Measurements from ENCODE around the gene EIF4G2.

EIF4G2 gene

DNA sequence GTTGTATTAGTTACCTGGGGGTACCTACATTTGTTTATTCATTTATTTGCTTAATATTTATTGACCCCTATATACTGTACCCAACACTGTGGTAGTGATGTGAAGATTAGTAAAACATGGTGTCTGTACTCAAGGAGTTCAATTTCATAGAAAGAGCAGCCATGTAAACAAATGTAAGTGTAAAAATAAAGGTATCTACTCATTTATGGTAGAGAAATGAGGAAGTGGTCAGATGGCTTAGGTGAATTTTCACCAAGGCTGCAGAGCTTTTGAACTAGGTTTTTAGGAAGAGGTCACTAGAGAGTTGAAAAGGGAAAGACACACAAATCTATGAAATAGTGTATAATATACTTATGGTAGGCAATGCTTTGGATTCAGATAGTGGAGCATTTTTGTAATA, 46.5 kb downstream of the EIF4G2 start:
- Histone ChIP-seq H3K27ac (ENCODE audit: extremely low read depth, low read depth, low read length) (no peak overlapping the region), H3K36me3 (ENCODE audit: control insufficient read depth in 2 of 2, insufficient read depth in 1 of 2, low read length in 2 of 2) (peaks cover 7 to 78% of the 10 kb centered on the region in 2 experiments), H3K4me1 (ENCODE audit: control insufficient read depth, insufficient read depth, low read length) (no peaks in the 10 kb centered on the region), H3K4me3 (ENCODE audit: low read depth, low read length) (no peak overlapping the region), H3K9me3 (ENCODE audit: control insufficient read depth, insufficient read depth, low read depth, low read length) (no peaks in the 10 kb centered on the region)
- ChIA-PET POLR2A (no interaction called here), CTCF (interaction anchor here (0.7 to 7.5 kb wide), 2 partner anchors 9 to 1520 kb away, joined by 3 to 54 read pairs; no protein-coding TSS in a partner anchor)
- TF ChIP-seq ZNF76 (tag by site-specific recombination; IDR thresholded peaks at IDR 0.05; ENCODE audit: borderline replicate concordance, low read depth) (no peak), ZNF423 (tag by site-specific recombination; IDR thresholded peaks at IDR 0.05) (no peak), ZNF488 (tag by site-specific recombination; IDR thresholded peaks at IDR 0.05) (no peak), ZNF664 (tag by site-specific recombination; IDR thresholded peaks at IDR 0.05) (no peak), ZNF274 (IDR thresholded peaks at IDR 0.05; ENCODE audit: low read length) (no peak), ZNF274 (tag by site-specific recombination; IDR thresholded peaks at IDR 0.05; ENCODE audit: borderline replicate concordance) (no peak), ZNF529 (tag by site-specific recombination; IDR thresholded peaks at IDR 0.05; ENCODE audit: insufficient replicate concordance) (no peak)

DNA sequence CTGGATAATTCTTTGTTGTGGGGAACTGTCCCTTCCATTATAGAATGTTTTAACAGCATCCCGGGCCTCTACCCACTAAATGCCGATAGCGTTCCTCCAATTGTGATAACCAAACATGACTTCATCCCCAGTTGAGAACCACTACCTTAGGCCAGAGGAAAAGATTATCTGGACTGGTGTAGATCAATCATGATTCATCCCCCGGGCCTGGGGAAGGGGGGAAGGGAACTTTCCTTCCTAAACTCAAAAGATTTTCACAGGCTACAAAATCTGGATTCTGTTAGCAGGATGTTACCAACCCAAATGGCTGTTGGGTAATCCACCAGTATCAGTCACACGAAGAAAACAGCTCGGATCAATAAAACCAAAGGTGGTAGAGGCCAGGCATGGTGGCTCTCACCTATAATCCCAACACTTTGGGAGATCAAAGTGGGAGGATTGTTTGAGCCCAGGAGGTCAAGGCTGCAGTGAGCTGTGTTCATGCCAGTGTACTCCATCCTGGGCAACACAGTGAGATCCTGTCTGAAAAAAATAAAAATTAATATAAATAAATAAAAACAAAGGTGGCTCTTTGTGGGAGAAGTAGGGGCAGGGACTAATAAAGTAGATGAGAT, 47.5 kb downstream of the EIF4G2 start:
- Histone ChIP-seq H3K36me3 (ENCODE audit: control insufficient read depth in 2 of 2, insufficient read depth in 1 of 2, low read length in 2 of 2) (peaks cover 16 to 87% of the 10 kb centered on the region in 2 experiments), H3K9me3 (ENCODE audit: control insufficient read depth, insufficient read depth, low read depth, low read length) (no peaks in the 10 kb centered on the region), H3K4me1 (ENCODE audit: control insufficient read depth, insufficient read depth, low read length) (no peaks in the 10 kb centered on the region), H3K27ac (ENCODE audit: extremely low read depth, low read depth, low read length) (no peak overlapping the region), H3K4me3 (ENCODE audit: low read depth, low read length) (no peak overlapping the region)
- TF ChIP-seq ZNF311 (tag by site-specific recombination; IDR thresholded peaks at IDR 0.05; ENCODE audit: borderline replicate concordance) (no peak), FEZF1 (tag by site-specific recombination; IDR thresholded peaks at IDR 0.05) (no peak), ELK4 (IDR thresholded peaks at IDR 0.05; ENCODE audit: borderline replicate concordance, low read depth, low read length) (no peak), ZFHX2 (tag by site-specific recombination; conservative IDR thresholded peaks at IDR 0.05) (no peak), ZNF488 (tag by site-specific recombination; IDR thresholded peaks at IDR 0.05) (no peak), ZNF548 (tag by site-specific recombination; IDR thresholded peaks at IDR 0.05) (no peak), ZNF354C (tag by site-specific recombination; IDR thresholded peaks at IDR 0.05; ENCODE audit: borderline replicate concordance, low read depth) (no peak), ZNF791 (tag by site-specific recombination; IDR thresholded peaks at IDR 0.05) (no peak), ZNF146 (tag by site-specific recombination; IDR thresholded peaks at IDR 0.05) (no peak), ZNF624 (tag by site-specific recombination; IDR thresholded peaks at IDR 0.05) (no peak), ZNF404 (tag by site-specific recombination; IDR thresholded peaks at IDR 0.05) (no peak), SCRT1 (tag by site-specific recombination; IDR thresholded peaks at IDR 0.05; ENCODE audit: borderline replicate concordance) (no peak), HOXA7 (CRISPR knock-in tag; IDR thresholded peaks at IDR 0.05; ENCODE audit: borderline replicate concordance) (no peak)
- TF ChIP-seq, protein P1, sequence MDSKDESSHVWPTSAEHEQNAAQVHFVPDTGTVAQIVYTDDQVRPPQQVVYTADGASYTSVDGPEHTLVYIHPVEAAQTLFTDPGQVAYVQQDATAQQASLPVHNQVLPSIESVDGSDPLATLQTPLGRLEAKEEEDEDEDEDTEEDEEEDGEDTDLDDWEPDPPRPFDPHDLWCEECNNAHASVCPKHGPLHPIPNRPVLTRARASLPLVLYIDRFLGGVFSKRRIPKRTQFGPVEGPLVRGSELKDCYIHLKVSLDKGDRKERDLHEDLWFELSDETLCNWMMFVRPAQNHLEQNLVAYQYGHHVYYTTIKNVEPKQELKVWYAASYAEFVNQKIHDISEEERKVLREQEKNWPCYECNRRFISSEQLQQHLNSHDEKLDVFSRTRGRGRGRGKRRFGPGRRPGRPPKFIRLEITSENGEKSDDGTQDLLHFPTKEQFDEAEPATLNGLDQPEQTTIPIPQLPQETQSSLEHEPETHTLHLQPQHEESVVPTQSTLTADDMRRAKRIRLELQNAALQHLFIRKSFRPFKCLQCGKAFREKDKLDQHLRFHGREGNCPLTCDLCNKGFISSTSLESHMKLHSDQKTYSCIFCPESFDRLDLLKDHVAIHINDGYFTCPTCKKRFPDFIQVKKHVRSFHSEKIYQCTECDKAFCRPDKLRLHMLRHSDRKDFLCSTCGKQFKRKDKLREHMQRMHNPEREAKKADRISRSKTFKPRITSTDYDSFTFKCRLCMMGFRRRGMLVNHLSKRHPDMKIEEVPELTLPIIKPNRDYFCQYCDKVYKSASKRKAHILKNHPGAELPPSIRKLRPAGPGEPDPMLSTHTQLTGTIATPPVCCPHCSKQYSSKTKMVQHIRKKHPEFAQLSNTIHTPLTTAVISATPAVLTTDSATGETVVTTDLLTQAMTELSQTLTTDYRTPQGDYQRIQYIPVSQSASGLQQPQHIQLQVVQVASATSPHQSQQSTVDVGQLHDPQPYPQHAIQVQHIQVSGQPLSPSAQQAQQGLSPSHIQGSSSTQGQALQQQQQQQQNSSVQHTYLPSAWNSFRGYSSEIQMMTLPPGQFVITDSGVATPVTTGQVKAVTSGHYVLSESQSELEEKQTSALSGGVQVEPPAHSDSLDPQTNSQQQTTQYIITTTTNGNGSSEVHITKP (tag by site-specific recombination; IDR thresholded peaks at IDR 0.05), result no peak
- TF ChIP-seq, protein P2, sequence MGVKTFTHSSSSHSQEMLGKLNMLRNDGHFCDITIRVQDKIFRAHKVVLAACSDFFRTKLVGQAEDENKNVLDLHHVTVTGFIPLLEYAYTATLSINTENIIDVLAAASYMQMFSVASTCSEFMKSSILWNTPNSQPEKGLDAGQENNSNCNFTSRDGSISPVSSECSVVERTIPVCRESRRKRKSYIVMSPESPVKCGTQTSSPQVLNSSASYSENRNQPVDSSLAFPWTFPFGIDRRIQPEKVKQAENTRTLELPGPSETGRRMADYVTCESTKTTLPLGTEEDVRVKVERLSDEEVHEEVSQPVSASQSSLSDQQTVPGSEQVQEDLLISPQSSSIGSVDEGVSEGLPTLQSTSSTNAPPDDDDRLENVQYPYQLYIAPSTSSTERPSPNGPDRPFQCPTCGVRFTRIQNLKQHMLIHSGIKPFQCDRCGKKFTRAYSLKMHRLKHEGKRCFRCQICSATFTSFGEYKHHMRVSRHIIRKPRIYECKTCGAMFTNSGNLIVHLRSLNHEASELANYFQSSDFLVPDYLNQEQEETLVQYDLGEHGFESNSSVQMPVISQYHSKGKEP (tag by site-specific recombination; IDR thresholded peaks at IDR 0.05), result no peak
- TF ChIP-seq, protein P3, sequence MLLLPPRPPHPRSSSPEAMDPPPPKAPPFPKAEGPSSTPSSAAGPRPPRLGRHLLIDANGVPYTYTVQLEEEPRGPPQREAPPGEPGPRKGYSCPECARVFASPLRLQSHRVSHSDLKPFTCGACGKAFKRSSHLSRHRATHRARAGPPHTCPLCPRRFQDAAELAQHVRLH (tag by site-specific recombination; IDR thresholded peaks at IDR 0.05), result no peak
- TF ChIP-seq, protein P4, sequence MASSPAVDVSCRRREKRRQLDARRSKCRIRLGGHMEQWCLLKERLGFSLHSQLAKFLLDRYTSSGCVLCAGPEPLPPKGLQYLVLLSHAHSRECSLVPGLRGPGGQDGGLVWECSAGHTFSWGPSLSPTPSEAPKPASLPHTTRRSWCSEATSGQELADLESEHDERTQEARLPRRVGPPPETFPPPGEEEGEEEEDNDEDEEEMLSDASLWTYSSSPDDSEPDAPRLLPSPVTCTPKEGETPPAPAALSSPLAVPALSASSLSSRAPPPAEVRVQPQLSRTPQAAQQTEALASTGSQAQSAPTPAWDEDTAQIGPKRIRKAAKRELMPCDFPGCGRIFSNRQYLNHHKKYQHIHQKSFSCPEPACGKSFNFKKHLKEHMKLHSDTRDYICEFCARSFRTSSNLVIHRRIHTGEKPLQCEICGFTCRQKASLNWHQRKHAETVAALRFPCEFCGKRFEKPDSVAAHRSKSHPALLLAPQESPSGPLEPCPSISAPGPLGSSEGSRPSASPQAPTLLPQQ (tag by site-specific recombination; IDR thresholded peaks at IDR 0.05), result no peak
- CTCF ChIA-PET, result interaction anchor here (7.5 kb wide), 1 partner anchor 10 kb away, joined by 54 read pairs; no protein-coding TSS in a partner anchor
- POLR2A ChIA-PET, result no interaction called here

All from HEK293 (cell line).